Activated T-helper 9 cell treated with anti-CD3 and anti-CD28 coated beads, Interleukin-2, amount 50 U/mL, for 16 hours (primary cell): ENCODE measurements around the gene TUB.
A peak's percentile ranks its signal among the peaks of the same experiment; 100 is the strongest.

Experiments used
- DNase-seq: peaks from one replicate; pipeline ENCODE4 v3.0.0-alpha.2; 2020; ENCODE audit warnings: low read depth

The TUB gene, protein sequence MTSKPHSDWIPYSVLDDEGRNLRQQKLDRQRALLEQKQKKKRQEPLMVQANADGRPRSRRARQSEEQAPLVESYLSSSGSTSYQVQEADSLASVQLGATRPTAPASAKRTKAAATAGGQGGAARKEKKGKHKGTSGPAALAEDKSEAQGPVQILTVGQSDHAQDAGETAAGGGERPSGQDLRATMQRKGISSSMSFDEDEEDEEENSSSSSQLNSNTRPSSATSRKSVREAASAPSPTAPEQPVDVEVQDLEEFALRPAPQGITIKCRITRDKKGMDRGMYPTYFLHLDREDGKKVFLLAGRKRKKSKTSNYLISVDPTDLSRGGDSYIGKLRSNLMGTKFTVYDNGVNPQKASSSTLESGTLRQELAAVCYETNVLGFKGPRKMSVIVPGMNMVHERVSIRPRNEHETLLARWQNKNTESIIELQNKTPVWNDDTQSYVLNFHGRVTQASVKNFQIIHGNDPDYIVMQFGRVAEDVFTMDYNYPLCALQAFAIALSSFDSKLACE

DNA sequence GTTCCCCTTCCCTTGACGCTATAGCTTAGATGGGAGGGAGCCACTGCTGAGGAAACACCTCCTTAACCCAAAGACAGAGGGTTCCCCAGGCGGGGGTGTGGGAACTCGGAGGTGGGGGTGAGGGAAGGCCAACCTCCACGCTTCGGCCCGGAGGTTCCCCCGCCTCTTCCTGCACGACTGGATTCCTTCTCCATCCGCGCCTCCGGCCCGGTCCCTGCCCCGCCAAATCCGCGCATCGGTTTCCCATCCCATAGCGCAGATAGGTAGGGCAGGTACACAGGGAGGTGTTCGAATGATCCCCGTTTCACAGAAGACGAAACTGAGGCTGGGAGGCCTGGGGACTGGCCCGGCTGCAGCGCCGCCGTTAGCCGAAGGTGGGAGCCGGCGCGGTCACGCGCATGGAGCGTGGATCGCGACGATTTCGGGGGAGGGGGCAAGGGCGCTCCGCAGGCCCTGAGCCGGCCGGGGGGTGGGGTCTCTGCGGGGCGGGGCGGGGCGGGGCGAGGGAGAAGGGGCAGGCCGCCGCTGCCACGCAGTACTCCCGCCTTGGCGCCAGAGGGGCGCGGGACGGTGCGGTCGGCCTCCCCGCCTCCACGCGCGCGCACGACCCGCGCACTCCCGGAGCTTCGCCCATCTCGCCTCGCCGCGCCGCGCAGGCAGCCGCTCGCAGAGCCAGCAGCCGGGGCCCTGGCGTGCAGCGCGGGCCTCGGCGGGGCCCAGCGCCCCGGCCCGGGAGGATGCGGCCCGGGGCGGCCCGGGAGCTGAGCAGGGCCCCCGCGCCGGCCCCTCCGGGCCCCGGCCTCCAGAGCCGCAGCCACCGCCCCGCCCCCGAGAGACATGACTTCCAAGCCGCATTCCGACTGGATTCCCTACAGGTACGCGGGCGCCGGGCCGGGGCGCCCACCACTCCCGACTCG, at the start of gene TUB:
TSS of gene TUB (plus strand) at position 538 of the 917 bp plus-strand sequence. CDS start at position 838, 300 bp downstream.
- no peak for DNase-seq

DNA sequence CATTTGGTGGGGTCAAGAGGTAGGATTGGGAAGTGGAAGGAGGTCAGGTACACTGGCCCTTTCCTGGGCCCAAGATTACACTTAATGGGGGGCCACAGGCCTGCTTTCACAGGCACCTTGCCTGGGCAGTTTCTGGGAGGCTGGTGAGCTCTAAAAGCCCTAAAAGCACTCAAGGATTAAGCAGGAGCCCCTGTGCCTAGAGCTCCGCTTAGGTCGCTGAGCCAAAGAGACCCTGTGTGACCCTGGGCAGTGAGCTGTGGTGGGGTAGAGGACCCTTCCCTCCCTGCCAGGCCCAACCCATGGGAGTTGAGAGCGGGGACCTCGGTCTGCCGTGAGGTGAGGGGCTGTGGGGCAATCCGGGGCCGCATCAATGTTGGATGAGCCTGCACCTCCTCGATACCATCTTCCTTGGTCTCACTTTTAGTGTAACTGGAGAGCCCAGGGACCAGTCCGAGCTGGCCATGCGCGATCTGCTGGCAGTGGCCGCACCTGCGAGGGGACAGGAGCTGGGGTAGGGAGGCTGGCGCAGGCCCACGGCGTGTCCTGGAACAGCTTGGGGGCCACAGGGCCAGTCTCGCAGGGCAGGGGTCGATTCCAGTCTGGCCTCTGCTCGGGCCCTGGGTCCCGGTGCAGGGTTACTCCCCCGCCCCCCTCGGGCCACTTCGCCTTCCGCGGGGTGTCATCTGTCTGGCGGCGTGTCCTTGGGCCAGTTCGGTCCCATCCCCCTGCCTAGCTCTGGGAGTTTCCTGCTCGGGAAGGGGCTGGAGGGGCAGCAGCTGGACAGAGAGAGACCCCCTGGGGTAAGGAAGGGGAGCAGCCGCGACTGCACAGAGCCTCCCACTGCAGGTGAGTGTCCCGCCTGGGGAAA, 49.5 kb upstream of the TUB start:
- no peak for DNase-seq

DNA sequence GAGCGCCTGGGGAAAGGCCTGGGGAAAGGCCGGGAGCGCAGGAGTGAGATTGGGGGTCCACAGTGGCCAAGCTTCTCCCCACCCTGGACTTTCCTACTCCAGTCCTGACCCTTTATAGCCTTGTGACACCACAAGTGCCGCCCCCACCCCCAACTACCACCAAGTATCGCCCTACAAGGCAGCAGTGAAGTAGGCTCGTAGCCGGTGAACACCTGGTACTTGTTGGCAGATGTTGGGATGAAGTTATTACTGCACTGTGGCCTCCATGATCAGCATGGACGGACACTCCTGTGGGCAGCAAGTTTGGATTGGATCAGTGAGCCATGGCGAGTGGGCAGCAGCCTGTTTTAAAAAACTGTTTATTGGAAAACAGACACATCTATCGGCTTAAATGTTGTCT, 48.9 kb upstream of the TUB start:
- DNase-seq: no peak

DNA sequence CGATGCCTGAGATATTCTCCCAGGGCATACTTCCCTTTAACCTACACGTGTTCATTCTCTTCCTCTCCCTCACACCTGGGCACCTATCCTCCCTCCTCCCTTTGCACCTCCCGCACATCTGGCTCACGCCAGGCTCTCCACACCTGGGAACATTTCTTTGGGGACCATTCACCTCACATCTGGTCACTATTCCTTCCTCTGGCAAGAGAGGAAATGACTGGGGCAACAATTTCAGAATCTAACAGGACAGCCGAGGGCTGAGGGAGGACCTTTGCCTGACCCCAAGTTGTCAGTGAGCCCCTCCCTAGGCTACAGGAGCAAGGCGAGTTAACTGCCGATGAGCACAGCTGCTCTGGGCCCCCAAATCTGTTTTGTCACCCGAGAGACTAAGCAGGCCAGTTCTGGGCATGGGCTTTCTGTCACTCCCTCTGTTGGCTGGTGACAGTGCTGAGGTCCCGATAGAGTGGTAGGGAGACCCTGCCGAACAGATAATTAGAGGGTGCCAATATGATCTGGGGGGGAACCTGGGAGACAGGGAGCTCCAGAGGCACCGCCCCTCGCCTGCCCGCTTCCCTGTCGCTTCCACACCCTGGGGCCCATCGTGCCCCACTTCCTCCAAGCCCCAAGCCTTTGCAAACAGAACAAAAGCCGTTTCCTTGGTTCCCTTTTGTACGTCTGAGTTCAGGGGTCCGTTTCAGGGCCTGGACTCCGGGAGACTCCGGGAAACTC, 48.3 kb upstream of the TUB start:
- no peak for DNase-seq

DNA sequence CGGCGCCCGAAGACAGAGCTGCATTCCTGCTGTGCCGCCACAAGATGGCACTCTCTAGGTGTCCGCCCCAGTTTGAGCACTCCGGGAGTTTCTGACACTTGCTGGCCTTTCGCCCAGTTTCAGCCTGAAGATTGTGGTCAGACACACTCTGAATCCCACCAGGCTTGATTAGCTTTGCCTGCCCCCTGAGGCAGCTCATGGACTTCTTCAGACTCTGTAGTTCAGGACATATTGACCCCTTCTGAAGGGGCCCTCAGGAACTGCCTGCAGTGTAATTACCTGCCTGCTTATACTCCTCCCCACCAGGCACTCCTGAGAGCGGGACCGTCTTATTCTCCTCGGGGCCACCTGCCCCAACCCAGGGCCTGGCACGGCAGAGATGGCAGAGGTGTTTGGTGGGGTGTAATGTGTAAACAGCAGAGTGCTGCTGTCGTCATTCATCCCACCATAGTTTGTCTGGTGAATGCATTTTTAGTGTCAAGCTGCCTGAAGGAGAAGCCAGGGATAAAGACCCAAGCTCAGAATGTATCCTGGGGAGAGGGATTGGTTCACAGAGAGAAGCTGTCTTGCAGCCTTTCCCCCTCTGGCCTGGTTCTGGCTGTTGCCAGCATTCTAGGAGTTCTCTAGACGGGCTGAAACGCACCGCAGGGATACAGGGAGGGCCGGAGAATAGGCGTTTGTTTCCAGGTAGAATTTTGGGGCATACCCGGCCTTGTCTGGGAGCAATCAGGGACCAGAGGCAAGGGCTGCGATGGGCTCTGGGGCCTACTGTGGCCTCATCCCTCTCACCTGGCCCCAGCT, 47.5 kb upstream of the TUB start:
- DNase-seq: peak; percentile 32

DNA sequence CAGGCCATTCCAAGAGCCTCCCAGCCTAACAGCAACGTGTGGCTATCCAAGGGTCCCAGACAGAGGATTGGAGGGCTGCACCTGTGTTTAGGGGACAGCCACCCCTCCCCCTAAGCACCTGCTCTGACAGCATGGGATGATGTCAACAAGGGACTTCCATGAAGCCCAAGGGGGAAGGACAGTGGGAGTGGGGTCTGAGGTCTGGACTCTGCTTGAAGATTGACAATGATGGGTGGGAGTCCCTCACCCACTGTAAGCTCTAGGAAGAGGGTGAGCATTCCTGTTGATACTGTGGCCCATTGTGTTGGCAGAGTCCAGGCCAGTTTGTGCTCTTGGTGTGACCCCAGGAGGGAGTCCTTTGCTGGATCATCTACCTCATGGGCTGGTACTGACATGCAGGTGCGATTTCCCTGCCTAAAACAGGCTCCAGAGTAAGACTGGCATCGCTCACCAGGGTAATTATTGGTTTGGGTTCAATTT, 46.9 kb upstream of the TUB start:
- DNase-seq: no peak

DNA sequence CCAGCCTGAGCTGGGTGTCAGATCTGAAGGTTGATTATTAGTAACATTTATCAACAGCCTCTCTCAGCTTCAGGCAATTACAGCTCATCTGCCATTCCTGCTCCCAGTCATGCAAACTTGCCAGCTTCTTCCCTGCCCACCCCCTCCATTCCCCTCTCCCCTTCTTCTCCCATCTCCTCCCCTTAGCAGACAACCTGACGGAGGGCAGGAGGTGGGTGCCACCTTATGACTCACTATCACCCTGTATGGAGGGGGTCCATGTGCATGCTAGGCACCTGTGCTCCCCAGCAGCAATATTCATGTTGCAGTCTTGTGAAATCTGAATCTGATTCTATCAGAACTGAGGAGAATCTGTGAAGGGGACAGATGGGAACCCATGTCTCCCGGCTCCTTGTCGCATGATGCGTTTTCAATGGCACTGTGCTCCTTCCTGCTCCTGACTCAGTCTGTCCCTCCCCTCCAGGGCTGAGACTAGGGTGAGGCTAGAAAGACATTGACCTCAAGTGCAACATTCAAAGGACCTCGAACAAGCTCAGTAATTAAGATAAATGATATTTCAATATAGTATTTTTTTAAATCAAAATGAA, 46.3 kb upstream of the TUB start:
- DNase-seq: no peak

DNA sequence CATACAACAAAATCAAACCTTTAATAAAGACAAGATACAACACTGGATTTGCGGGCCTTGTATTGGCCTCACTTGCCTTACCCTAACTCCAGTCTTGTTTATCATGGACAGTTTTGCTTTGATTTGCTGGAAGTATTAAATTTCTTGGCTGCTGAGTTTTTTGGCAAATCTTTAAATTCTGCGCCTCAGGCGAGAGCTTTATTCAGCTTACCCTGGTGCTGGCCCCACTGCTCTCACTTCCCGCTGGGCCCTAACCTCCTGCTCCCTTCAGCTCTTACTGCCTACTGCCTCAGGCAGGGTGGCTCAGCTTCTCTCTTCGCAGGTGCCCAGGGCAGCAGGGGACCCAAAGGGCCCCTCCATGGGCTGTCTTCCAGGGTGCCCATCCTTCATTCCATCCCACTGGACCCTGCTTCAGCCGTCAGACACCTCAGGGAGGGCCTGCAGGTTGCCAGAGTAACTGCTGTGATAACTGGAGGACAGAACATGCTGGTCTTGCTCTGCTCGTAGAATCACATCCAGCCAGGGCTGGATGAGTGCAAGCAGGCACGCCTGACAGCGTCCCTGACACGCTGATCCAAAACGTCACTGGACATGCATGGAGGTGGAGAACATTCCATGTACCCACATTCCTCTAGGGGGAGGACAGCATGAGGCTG, 45.7 kb upstream of the TUB start:
- no peak for DNase-seq

DNA sequence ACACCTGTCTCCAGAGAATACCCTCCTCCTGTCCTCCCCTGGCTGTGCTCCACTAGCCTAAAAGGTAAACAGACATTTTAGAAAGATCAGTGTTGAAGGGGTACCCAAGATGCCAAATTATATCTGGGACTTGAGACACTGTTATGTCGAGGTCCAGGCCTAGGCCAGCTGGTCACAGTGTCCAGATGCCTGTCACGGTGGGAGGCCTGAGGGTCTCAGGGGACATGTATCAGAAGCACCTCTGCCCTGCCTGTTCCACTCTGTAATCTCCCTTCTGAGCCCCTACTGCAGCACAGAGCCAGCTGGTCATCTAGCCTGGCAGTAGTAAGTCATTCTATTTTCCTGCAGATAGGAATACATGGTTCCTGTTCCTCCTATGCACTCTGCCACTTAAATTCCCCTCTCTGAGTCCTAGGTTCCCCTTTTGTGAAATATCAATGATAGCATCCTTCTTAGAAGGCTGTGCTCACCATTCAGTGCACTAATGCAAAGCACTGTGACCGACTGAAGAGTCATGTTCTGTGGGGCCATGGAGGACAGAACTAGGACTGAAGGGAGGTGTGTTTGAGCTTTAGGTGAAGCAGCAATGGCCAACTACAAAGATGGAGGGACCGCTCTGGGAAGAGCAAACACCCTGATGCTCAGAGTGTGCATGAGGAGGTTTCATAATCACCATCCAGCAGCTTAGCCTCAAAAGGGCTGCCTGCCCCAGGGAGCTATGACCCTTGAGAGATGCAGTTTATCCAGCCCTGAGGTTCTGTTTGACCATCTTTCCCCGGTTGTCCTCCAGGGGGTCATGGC, 44.8 kb upstream of the TUB start:
- DNase-seq: no peak

DNA sequence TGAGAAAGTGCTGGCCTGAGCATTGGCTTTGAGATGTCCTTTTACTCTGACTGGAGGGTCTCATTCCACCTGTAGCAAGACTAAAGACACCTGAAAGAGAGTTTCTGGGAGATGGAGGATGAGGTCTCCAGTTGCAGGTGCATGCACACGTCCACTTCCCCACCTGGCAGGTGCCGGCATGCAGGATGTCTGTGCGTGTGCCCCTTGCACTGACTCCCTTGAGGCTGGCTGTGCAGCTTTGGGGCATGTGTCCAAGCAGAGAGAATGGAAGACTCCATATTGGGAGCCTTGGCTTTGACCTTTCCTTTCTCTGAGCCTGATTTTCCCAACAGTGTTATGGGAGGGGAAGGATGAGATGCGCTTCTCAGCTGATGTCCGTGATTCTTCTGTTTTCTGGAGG, 44.0 kb upstream of the TUB start:
- DNase-seq: no peak

DNA sequence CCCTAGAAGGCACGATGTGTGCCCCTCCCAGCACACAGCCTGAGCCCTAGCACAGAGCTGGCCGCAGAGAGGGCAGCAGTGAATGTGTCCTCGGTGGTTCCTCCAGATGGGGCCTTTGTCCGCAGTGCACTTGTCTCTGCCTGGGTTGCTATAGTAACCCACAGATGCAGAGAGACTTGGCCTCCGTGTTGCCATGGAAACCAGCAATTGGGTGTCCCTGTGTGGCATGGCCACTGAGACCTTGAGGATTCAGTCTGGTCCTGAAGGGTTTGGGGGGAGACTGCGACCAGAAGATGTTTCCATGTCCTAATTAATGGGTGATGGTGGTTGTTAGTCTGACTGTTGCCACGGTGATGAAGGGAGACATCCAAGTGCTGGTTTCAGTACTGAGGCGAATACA, 42.6 kb upstream of the TUB start:
- no peak for DNase-seq

DNA sequence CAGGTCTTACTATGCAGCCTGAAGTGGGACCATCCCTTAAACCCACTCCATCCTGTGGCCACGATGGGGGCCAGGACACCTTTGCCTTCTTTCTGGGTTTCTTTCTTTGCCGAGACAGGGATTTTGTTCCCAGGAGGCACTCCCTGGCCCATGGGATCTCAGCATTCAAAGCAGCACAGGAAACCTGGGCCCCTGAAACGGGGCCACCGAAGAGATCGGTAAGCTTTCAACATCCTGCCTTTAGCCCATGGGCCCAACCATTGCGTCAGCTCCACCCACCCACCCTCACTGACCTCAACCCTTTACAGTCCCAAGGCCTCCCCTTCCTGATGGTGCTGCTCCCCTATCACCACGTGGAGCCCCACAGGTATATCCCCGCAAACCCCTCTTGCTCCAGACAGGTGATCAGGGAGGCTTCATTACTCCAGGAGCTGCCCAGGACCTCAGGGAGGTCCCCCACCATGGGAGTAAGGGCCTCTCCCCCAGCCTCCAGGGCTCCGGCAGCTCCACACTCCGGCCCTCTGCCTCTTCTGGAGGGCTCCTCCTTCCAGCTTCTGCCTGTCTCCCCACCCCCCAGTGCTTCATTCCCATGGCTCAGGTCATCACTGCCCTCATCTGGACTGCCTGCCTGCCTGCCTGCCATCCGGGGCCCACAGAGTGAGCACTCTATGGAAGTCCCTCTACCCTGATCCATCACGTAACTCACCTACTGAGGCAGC, 42.0 kb upstream of the TUB start:
- no peak for DNase-seq

DNA sequence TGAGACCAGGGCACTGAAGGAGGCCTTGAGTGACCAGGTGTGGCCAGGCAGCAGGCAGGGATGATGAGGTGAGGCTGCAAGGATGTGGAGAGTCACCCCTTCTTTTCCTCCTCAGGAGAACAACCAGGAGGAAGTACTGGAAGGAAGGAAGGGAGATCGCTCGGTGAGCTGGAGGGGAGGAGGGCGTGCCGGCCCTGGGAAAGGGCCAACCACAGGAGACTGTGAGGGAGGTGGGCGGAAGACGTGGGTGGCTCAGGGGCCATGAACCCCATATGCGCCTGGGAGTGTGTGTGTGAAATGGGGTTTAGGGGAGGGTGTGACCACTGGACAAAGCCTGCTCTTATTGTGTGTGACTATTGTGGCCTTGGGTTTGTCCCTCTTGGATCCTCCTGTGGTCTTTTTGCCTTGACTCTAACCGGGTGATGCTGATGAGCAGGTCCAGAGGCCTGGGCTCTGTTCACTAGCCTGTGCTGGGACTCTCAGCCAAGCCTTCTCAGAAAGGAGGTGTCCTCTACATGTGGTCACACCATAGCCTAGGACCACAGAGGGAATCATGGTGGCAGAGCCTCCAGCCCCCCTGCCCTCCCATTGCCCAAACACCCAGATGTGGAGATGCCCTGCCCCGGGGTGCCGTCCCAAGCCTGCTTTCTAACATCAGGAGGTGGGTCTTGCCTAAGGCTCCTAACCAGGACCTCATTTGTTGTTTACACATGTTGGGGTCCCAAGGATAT, 41.3 kb upstream of the TUB start:
- no peak for DNase-seq

DNA sequence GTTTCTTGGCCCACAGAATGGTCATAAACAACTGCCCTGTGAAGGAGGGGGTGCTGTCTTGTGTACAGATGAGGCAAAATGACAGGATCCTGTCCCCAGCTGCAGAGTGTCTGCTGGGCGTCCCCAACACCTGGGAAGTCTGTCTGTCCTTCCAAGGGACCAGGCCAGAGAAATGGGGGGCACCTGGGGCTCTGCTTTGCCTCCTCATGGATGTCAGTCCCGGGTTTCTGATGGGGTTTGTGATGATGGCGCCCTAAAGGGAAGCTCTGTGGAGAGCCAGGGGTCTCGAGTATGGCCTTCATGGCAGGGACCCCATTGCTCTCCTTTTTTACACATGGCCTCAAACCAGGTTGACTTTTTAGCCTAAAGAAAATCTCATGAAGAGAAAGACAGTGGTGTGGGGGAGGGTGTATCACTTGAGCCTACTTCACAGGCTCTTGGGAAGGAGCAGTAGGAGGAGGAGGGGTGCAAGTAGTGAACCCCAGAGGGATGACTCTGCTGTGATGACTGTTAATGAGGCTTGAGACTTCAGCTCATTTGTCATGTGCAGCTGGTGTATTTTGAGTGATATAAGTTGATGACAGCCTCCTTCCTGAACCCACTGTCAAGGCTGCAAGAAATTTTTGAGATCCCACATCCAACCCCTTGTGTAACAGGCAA, 40.6 kb upstream of the TUB start:
- no peak for DNase-seq

DNA sequence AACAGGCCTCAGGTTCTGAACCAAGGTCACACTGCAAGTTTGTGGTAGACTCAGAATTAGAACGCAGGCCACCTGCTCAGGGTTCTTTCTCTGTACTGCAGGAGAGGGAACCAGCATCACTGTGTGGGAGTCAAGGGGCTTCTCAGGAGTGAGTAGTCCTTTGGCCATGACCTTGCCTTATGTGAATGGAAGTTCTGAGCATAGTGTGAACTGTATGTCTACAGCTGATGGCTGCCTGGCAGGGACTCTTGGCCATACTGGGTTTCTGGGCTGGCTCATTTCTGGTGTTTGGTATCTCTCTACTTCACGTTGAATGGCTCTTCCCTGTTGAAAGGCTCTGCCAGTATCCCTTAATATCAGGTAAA, 40.1 kb upstream of the TUB start:
- no peak for DNase-seq

DNA sequence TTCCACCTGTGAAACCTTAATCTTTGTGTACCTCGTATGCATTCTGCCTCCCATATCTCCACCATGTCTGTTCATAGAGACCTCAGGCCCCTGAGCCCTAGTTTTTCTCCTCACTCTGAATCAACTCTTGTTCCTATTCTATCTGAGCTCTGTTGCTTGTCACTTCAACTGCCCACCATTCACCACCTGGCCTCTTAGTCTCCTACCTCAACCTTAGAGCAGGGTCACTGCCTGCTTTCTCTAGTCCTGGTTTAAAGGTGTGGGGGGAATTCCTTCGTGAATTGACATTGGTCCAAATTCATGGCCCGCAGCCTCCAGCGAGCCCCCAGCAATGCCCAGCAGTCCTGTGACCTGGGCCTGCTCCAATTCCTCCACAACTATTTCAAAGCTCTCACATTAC, 39.4 kb upstream of the TUB start:
- DNase-seq: no peak

DNA sequence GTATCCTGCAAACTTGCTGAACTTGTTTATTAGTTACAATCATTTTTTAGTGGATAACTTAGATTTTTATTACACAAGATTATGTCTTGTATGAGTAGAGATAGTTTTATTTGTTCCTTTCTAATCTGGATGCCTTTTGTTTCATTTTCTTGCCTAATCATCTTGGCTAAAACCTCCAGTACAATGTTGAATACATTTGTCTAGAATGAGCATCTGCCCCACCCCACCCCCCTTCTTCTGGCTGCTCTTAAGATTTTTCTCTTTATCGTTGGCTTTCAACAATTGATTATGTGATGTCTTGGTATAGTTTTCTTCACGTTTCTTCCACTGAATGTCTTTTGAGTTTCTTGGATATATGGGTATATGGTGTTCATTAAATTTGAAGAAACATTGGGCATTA, 37.3 kb upstream of the TUB start:
- DNase-seq: no peak
